Prostate gland (tissue), 2 donors: ENCODE results near the gene LMF2. TPM values are rescaled to one million over a fixed set of nuclear protein-coding genes. Genes with fewer than 3 reads are reported as not detected.

Experiments
- DNase-seq: peaks from one replicate; pipeline ENCODE4 v3.0.0-alpha.2; 2019; ENCODE audit warnings: low spot score
- H3K27ac ChIP-seq, 2 donors: fragments of 200-600 bp; sonication (generic); 2 replicates each; pipeline ENCODE4 v1.5.1; 2017 to 2019
- H3K27me3 ChIP-seq: fragments of 200-600 bp; sonication (generic); replicated peaks from 2 replicates; pipeline ENCODE4 v1.5.1; 2019; ENCODE audit not compliant: insufficient read depth
- H3K36me3 ChIP-seq, 2 donors: fragments of 200-600 bp; sonication (generic); 1 replicate in 1 of 2; 2 replicates in 1 of 2; pipeline versions ENCODE4 v1.5.1 to v1.8.1; 2017 to 2019
- H3K4me1 ChIP-seq: fragments of 200-600 bp; sonication (generic); replicated peaks from 2 replicates; pipeline ENCODE4 v1.5.1; 2019
- H3K4me3 ChIP-seq, 2 donors: fragments of 200-600 bp; sonication (generic); 2 replicates each; pipeline ENCODE4 v1.5.1; 2017 to 2019
- H3K9me3 ChIP-seq: fragments of 200-600 bp; sonication (generic); 2 replicates; pipeline ENCODE4 v1.5.1; 2017
- POLR2A ChIP-seq: fragments of 450-650 bp; IDR thresholded peaks from one replicate; pipeline ENCODE4 v1.6.1; 2016; ENCODE audit warnings: antibody characterized with exemption, mild to moderate bottlenecking
- POLR2AphosphoS5 ChIP-seq: sonication (generic); formaldehyde crosslinking; IDR thresholded peaks from one replicate; pipeline ENCODE4 v1.6.1; 2017; ENCODE audit warnings: antibody characterized with exemption
- WGBS: methylation state at CpG from one replicate; pipeline ENCODE4 v1.1.5; 2018; 5-methylcytosine and 5-hydroxymethylcytosine counted together
- intact Hi-C: fragments of 100-400 bp; cut with DNase I; formaldehyde crosslinking; loops from one replicate; pipeline ENCODE4 v1.14.2; 2022
- total RNA-seq, 2 donors: library from RNA; depleted of rRNA; stranded (reverse); fragments of >200 nt; gene quantifications; one replicate each; pipeline ENCODE4 v1.1.0, GENCODE V29; 2016
- TF ChIP-seq, protein P1 (sequence below), 4 experiments: fragments of 200-600 bp in 2 of 4; fragments of 450-650 bp in 2 of 4; sonication (generic) in 2 of 4; IDR thresholded peaks; 1 replicate in 3 of 4; 2 replicates in 1 of 4; pipeline ENCODE4 v1.5.1; 2016 to 2019; ENCODE audit warnings: antibody characterized with exemption in 4 of 4, mild to moderate bottlenecking in 2 of 4, moderate library complexity in 2 of 4

LMF2 gene
- total RNA-seq, 2 donors from 2014 or later: 76.6 to 94.3 TPM

DNA sequence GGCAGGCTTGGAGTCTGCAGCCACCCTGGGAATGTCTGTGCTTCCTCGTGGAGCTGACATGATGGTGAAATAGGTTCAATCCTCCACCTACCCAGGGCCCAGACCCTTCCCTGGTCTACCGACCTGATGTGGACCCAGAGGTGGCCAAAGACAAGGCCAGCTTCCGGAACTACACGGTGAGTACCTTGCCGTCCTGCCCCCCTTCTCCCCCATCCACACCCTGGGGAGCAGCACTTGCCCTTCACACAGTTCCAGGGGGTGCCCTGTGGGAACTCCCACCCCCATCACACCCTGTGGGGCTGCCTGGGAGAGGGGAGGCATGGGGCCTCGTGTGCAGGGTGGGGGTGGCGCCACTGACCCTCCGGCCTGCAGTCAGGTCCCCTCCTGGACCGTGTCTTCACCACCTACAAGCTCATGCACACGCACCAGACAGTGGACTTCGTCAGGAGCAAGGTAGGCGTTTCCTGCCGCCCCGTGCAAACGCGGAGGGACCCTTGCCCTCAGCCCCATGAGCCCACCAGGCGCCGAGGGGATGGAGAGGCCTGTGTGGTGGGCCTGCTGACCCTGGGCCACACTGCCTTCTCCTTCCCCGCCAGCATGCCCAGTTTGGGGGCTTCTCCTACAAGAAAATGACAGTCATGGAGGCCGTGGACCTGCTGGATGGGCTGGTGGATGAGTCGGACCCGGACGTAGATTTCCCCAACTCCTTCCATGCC, 20.1 kb downstream of the LMF2 start:
- 88% methylated on average over 23 of the region's 23 CpGs for WGBS
- no peak for DNase-seq
- TF ChIP-seq, protein P1, sequence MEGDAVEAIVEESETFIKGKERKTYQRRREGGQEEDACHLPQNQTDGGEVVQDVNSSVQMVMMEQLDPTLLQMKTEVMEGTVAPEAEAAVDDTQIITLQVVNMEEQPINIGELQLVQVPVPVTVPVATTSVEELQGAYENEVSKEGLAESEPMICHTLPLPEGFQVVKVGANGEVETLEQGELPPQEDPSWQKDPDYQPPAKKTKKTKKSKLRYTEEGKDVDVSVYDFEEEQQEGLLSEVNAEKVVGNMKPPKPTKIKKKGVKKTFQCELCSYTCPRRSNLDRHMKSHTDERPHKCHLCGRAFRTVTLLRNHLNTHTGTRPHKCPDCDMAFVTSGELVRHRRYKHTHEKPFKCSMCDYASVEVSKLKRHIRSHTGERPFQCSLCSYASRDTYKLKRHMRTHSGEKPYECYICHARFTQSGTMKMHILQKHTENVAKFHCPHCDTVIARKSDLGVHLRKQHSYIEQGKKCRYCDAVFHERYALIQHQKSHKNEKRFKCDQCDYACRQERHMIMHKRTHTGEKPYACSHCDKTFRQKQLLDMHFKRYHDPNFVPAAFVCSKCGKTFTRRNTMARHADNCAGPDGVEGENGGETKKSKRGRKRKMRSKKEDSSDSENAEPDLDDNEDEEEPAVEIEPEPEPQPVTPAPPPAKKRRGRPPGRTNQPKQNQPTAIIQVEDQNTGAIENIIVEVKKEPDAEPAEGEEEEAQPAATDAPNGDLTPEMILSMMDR (IDR thresholded peaks at IDR 0.05): no peak
- no peak for TF ChIP-seq POLR2AphosphoS5
- no peak for TF ChIP-seq POLR2A

DNA sequence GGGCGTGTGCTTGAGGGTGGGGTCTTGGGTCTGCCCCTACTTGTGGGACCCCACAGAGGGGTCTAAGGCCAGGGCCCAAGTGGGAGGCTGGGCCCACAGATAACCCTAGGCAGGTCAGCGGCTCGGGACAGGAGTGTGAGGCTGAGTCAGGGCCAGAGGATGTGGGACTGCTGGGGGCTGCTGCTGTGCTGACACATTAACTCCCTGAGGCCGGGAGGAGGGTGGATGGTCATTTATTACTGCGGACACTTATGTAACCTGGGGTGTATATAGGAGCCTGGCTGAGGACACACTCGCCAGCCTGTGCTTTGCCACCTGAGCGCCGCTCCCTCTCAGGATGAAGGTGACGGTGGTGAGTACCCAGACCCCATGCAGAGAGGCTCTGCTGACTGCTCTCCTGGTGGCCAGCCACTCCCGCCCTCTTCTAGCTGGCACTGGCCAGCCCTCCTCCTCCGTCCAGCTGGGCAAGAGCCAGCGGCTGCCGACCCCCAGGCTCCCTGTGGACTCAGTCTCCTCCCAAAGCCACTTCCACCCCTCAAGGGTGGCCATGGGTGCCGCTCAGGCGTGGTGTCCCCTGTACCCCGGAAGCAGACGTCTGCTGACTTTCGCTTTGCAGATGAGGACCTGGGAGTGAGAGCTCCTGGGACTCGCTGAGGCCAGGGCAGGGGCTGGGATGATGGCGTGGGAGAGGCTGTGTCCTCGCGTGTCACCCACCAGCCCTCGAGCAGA, 20.8 kb downstream of the LMF2 start, which contains the start of gene MIOX:
Gene MIOX, plus strand, starts transcription at position 299 of the 729 bp plus-strand sequence. Its CDS starts 39 bp downstream, at position 338.
- DNase-seq: no peak
- TF ChIP-seq, protein P1 (IDR thresholded peaks at IDR 0.05): no peak
- TF ChIP-seq POLR2A (no peak), POLR2AphosphoS5 (no peak)
- Histone ChIP-seq H3K36me3 (no peaks in the 10 kb centered on the region), H3K4me3 (no peak within 1 kb of the TSS), H3K27ac (no peak within 1 kb of the TSS), H3K9me3 (no peaks in the 10 kb centered on the region), H3K27me3 (no peaks in the 10 kb centered on the region), H3K4me1 (no peaks in the 10 kb centered on the region)
- 83% methylated on average over 21 of the region's 23 CpGs for WGBS
- intact Hi-C loops: no loop called here

More for the DNA sequence above, 20.1 kb downstream of the LMF2 start:
- no peaks in the 10 kb centered on the region for H3K27me3 ChIP-seq
- intact Hi-C loops: no loop called here
- no peak overlapping the region for H3K27ac ChIP-seq
- no peak overlapping the region for H3K4me3 ChIP-seq
- no peaks in the 10 kb centered on the region for H3K4me1 ChIP-seq
- no peaks in the 10 kb centered on the region for H3K9me3 ChIP-seq
- H3K36me3 ChIP-seq: no peaks in the 10 kb centered on the region

DNA sequence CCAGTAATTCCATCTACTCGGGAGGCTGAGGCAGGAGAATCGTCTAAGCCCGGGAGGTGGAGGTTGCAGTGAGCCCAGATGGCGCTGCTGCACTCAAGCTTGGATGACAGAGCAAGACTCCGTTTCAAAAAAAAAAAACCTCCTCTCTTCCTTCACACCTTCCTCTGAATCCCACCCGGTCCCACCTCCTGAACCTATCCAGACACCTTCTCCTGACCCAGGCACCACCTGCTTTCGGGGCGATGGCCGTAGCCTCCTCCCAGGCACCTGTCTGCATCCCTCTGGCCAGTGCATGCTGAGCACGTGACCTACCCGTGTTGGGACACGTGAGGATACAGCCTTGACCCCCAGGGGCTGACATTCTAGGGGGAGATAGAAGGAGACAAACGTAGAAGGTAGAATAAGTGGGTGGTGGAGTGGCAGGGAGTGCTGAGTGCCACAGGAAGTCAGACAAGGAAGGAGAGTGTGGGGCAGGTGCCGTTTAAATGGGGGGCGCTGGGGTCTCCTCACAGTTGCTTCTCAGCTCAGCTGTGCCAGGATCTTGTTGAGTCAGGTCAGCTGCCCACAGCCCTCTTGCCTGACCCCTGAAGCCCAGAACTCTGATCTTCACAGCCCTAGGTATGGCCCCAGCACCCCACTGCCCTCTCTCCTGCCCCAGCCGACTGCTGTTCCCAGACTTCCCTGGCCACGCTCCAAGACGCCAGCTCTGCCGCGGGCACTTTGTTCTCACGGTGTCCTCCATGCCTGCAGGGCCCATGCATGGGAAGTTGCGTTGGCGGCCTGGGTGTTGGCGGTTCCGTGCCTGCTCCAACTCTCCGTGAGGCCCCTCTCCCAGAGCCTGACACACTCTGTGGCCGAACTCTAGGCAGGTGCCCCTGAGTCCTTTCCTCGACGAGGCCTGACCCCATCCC, 22.0 kb downstream of the LMF2 start:
- intact Hi-C loops: no loop called here
- WGBS: 53% methylated on average over 29 of the region's 29 CpGs
- no peak for DNase-seq
- Histone ChIP-seq H3K36me3 (no peaks in the 10 kb centered on the region), H3K27ac (no peak overlapping the region), H3K27me3 (no peaks in the 10 kb centered on the region), H3K4me3 (no peak overlapping the region), H3K9me3 (no peaks in the 10 kb centered on the region), H3K4me1 (no peaks in the 10 kb centered on the region)
- no peak for TF ChIP-seq POLR2A

DNA sequence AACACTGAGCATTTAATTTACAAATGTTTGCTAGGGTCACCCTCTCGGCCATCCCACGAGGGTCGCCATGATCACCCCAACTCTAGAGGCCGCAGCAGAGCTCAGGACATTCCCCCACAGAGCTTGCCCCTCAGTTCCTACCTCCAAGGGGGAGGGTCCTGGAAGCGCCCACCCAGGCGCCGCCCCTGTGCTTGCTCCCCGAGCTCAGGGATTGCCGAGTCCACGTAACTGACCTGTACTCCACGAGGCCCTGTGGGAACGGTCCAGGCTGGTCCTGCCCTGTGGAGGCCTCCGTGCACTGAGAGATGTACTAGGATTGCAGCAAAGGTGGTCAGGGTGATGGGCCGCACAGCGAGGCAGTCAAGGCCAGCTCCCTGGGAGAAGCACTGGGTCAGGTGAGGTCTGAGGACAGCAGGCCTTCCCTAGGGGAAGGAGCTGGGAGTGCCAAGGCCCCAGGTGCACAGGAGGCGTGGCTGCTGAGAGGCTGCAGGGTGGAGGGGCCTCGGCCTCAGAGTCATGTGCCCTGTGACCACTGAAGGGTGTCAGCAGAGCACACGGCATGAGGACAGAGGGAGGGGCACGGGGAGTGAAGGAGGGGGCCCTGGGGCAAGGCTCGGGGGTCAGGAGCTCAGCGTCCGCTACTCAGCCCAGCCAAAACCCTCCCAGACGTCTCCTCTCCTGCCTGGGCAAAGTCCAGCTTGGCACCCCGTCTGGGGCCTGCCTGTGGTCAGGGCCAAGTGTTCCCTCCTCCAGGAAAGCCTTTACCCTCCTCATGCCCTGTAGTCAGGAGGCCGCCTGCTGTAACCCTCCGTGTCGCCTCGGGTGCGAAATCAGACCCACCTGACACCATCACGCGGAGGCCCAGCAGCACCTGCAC, 23.3 kb downstream of the LMF2 start:
- Histone ChIP-seq H3K27me3 (no peaks in the 10 kb centered on the region), H3K27ac (no peak overlapping the region), H3K9me3 (no peaks in the 10 kb centered on the region), H3K4me3 (no peak overlapping the region), H3K36me3 (no peaks in the 10 kb centered on the region), H3K4me1 (no peaks in the 10 kb centered on the region)
- WGBS: 86% methylated on average over 31 of the region's 31 CpGs
- TF ChIP-seq POLR2A: no peak
- no peak for TF ChIP-seq POLR2AphosphoS5
- TF ChIP-seq, protein P1 (IDR thresholded peaks at IDR 0.05): no peak
- intact Hi-C loops: no loop called here
- no peak for DNase-seq
